ENCODE data around the gene ZHX3. TPM values are rescaled to one million over a fixed set of nuclear protein-coding genes. Genes with fewer than 3 reads are reported as not detected.

Gene ZHX3
- total and polyA plus RNA-seq, 2 of the 4 experiments (the other 2 are of a cell fraction): 25.0 to 28.0 TPM

DNA sequence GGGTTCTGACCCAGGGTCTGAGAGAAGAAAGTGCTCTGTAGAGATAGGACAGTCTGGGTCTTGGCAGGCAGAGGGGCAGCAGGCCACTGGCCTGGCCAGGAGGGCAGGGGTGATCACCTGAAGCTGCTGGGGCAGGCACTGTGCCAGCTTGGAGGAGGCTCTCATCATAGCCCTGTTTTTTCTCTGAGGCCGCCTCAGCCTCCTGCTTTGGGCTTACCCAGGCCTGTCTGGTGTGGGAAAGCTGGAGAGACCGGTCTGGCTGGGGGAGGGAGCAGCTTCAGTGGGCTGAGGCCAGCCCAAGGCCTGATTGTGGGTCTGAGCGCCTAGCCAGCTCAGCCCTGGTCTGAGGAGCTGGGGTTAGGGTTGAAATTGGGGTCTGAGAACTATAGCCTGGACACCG, 26.9 kb upstream of the ZHX3 start:
- DNase-seq: no peak
- H3K27ac ChIP-seq (ENCODE audit: insufficient read depth, low read length): no peak overlapping the region
- H3K9me3 ChIP-seq (ENCODE audit: control insufficient read depth, insufficient read depth, low read length): no peaks in the 10 kb centered on the region
- H3K79me1 ChIP-seq (ENCODE audit: low read depth in 1 of 2, low read length in 2 of 2): peaks cover 0 to 6% of the 10 kb centered on the region in 2 experiments; a peak in 1 of 4 replicates
- no peak overlapping the region for H3K23ac ChIP-seq (ENCODE audit: low read depth, low read length)
- WGBS, 2 experiments (ENCODE audit: extremely low coverage in 2 of 2, insufficient read length in 1 of 2): 90% methylated on average over 2 of the region's 4 CpGs; no CpG with 5 or more reads in 1 of the 2 experiments
- H3K4ac ChIP-seq (ENCODE audit: low read depth, low read length): no peak overlapping the region
- dilution Hi-C loops (cut with HindIII; ENCODE audit: low sequenced_read_pairs, unreplicated experiment): no loop called here
- peaks cover 12% of the 10 kb centered on the region for H3K4me1 ChIP-seq (ENCODE audit: control insufficient read depth, insufficient read depth, low read length)
- no peak overlapping the region for H4K5ac ChIP-seq (ENCODE audit: low read depth, low read length)
- ATAC-seq (ENCODE audit: low read depth): no peak
- no peak overlapping the region for H3K56ac ChIP-seq (ENCODE audit: extremely low read depth, insufficient read depth, low read length)
- H4K20me1 ChIP-seq (ENCODE audit: insufficient read depth, low read length): no peaks in the 10 kb centered on the region
- no peak overlapping the region for H2BK20ac ChIP-seq (ENCODE audit: low read depth, low read length)
- no peak for TF ChIP-seq SMC3 (IDR thresholded peaks at IDR 0.05; ENCODE audit: low read depth, low read length)
- TF ChIP-seq, protein P1, sequence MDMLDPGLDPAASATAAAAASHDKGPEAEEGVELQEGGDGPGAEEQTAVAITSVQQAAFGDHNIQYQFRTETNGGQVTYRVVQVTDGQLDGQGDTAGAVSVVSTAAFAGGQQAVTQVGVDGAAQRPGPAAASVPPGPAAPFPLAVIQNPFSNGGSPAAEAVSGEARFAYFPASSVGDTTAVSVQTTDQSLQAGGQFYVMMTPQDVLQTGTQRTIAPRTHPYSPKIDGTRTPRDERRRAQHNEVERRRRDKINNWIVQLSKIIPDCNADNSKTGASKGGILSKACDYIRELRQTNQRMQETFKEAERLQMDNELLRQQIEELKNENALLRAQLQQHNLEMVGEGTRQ (IDR thresholded peaks at IDR 0.05; ENCODE audit: low read depth, low read length): no peak
- TF ChIP-seq CEBPB (IDR thresholded peaks at IDR 0.05; ENCODE audit: low read depth, low read length): no peak
- no peak for TF ChIP-seq CHD1 (IDR thresholded peaks at IDR 0.05; ENCODE audit: low read depth, low read length)
- TF ChIP-seq, protein P2, sequence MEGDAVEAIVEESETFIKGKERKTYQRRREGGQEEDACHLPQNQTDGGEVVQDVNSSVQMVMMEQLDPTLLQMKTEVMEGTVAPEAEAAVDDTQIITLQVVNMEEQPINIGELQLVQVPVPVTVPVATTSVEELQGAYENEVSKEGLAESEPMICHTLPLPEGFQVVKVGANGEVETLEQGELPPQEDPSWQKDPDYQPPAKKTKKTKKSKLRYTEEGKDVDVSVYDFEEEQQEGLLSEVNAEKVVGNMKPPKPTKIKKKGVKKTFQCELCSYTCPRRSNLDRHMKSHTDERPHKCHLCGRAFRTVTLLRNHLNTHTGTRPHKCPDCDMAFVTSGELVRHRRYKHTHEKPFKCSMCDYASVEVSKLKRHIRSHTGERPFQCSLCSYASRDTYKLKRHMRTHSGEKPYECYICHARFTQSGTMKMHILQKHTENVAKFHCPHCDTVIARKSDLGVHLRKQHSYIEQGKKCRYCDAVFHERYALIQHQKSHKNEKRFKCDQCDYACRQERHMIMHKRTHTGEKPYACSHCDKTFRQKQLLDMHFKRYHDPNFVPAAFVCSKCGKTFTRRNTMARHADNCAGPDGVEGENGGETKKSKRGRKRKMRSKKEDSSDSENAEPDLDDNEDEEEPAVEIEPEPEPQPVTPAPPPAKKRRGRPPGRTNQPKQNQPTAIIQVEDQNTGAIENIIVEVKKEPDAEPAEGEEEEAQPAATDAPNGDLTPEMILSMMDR (conservative IDR thresholded peaks at IDR 0.05; ENCODE audit: low read depth, low read length): no peak
- TF ChIP-seq MAFK (IDR thresholded peaks at IDR 0.05; ENCODE audit: low read depth, low read length): no peak
- TF ChIP-seq MAZ (IDR thresholded peaks at IDR 0.05; ENCODE audit: borderline replicate concordance, low read depth, low read length): no peak
- TF ChIP-seq RFX5 (IDR thresholded peaks at IDR 0.05; ENCODE audit: low read depth, low read length): no peak
- no peak for TF ChIP-seq NFE2L2 (IDR thresholded peaks at IDR 0.05; ENCODE audit: low read depth, low read length)
- TF ChIP-seq RCOR1 (IDR thresholded peaks at IDR 0.05; ENCODE audit: insufficient replicate concordance, low read length): no peak
- TF ChIP-seq FOS (IDR thresholded peaks at IDR 0.05; ENCODE audit: low read depth, low read length): no peak
- H3K27me3 ChIP-seq (ENCODE audit: control insufficient read depth, insufficient read depth, low read length): no peaks in the 10 kb centered on the region
- H3K36me3 ChIP-seq (ENCODE audit: control insufficient read depth, insufficient read depth, low read length): no peaks in the 10 kb centered on the region
- H2BK15ac ChIP-seq (ENCODE audit: low read depth, low read length): no peak overlapping the region
- H2BK120ac ChIP-seq (ENCODE audit: low read depth, low read length): no peak overlapping the region
- no peak overlapping the region for H3K14ac ChIP-seq (replicated peaks; ENCODE audit: low read depth, low read length)
- no peaks in the 10 kb centered on the region; the same call in 1 of the 2 replicates for H3K9me1 ChIP-seq (ENCODE audit: insufficient read depth, low read length)
- H2AK5ac ChIP-seq (ENCODE audit: low read depth, low read length): no peak overlapping the region
- no peak overlapping the region for H3K4me2 ChIP-seq (ENCODE audit: low read depth, low read length)
- H2AFZ ChIP-seq (replicated peaks; ENCODE audit: low read length, poor library complexity): no peak overlapping the region
- POLR2A ChIA-PET (ENCODE audit: unreplicated experiment): no interaction called here
- BruUV-seq (replicated peaks): no TSS peak
- no peak overlapping the region for H4K91ac ChIP-seq (ENCODE audit: insufficient read depth, low read depth, low read length)
- H3K9ac ChIP-seq (ENCODE audit: low read depth, low read length): no peak overlapping the region
- CTCF ChIA-PET: interaction anchor here (1.0 kb wide), 1 partner anchor 17 kb away, joined by 3 read pairs; no protein-coding TSS in a partner anchor
- no peak overlapping the region for H2AK9ac ChIP-seq (replicated peaks; ENCODE audit: low read depth, low read length, poor library complexity)
- no peak overlapping the region for H3K18ac ChIP-seq (ENCODE audit: low read depth, low read length)
- in situ Hi-C loops (cut with MboI; ENCODE audit: low sequenced_read_pairs): loop anchor here (5.0 to 10.0 kb wide), 2 partner anchors 167 to 370 kb away; no protein-coding TSS in a partner anchor
- intact Hi-C loops (cut with micrococcal nuclease): loop anchor here (10.0 kb wide), 1 partner anchor 350 kb away; no protein-coding TSS in a partner anchor
- no peak overlapping the region for H4K8ac ChIP-seq (ENCODE audit: low read depth in 2 of 2, low read length in 2 of 2)
- no peak overlapping the region for H3K4me3 ChIP-seq (ENCODE audit: insufficient read depth, low read depth, low read length)
- no peak overlapping the region for H2BK5ac ChIP-seq (ENCODE audit: low read depth, low read length, poor library complexity, severe bottlenecking)
